Measurements from ENCODE around the gene REXO4. TPM values are rescaled to one million over a fixed set of nuclear protein-coding genes. Genes with fewer than 3 reads are reported as not detected.

REXO4 gene
- total RNA-seq, 4 donors from 2014 or later: 12.1 to 21.9 (median 16.0) TPM

- Histone ChIP-seq H3K9me3 (no peaks in the 10 kb centered on the region), H3K4me3 (no peak overlapping the region), H3K27me3 (peaks cover 15% of the 10 kb centered on the region), H3K27ac (no peak overlapping the region), H3K36me3 (no peaks in the 10 kb centered on the region), H3K4me1 (no peaks in the 10 kb centered on the region)
- in situ Hi-C loops (cut with MboI; ENCODE audit: low pct_ligation_motif_present in 1 of 4, low pct_unique_long_range_greater_than_20kb in 1 of 4, low sequenced_read_pairs in 3 of 4): no loop called here
- intact Hi-C loops (cut with DNase I; ENCODE audit: low total_unique reads): no loop called here
- no peak for DNase-seq
- 89 to 90% methylated on average over 4 to 13 of the region's 13 CpGs for WGBS, 2 donors (ENCODE audit: low coverage in 1 of 2)
- no peak for TF ChIP-seq EP300 (IDR thresholded peaks at IDR 0.05; ENCODE audit: low read depth)
- no peak for TF ChIP-seq POLR2A (IDR thresholded peaks at IDR 0.05)
- no peak for TF ChIP-seq CTCF (IDR thresholded peaks at IDR 0.05)
- no peak for TF ChIP-seq POLR2AphosphoS5 (IDR thresholded peaks at IDR 0.05)
Measured at GRCh38 chr9:133389562-133389961, 28.2 kb downstream of the REXO4 start.

GRCh38 chr9:133389025-133389557 lies 28.7 kb downstream of the REXO4 start:
- Histone ChIP-seq H3K4me1 (no peaks in the 10 kb centered on the region), H3K4me3 (no peak overlapping the region), H3K27me3 (peaks cover 10% of the 10 kb centered on the region), H3K27ac (no peak overlapping the region), H3K9me3 (no peaks in the 10 kb centered on the region), H3K36me3 (no peaks in the 10 kb centered on the region)
- DNase-seq: no peak
- WGBS, 2 donors (ENCODE audit: low coverage in 1 of 2): 97% methylated on average over 10 of the region's 12 CpGs; no CpG with 5 or more reads in 1 of the 2 donors
- in situ Hi-C loops (cut with MboI; ENCODE audit: low pct_ligation_motif_present in 1 of 4, low pct_unique_long_range_greater_than_20kb in 1 of 4, low sequenced_read_pairs in 3 of 4) (no loop called here), intact Hi-C loops (cut with DNase I; ENCODE audit: low total_unique reads) (no loop called here)
- TF ChIP-seq CTCF (IDR thresholded peaks at IDR 0.05): no peak
- no peak for TF ChIP-seq EP300 (IDR thresholded peaks at IDR 0.05; ENCODE audit: low read depth)
- TF ChIP-seq POLR2A (IDR thresholded peaks at IDR 0.05): no peak
- TF ChIP-seq POLR2AphosphoS5 (IDR thresholded peaks at IDR 0.05): no peak

GRCh38 chr9:133387680-133388079 lies 30.1 kb downstream of the REXO4 start:
- Histone ChIP-seq H3K36me3 (no peaks in the 10 kb centered on the region), H3K9me3 (no peaks in the 10 kb centered on the region), H3K27ac (no peak overlapping the region), H3K4me1 (no peaks in the 10 kb centered on the region), H3K27me3 (peaks cover 6% of the 10 kb centered on the region), H3K4me3 (no peak overlapping the region)
- TF ChIP-seq POLR2AphosphoS5 (IDR thresholded peaks at IDR 0.05): no peak
- no peak for TF ChIP-seq EP300 (IDR thresholded peaks at IDR 0.05; ENCODE audit: low read depth)
- TF ChIP-seq POLR2A (IDR thresholded peaks at IDR 0.05): no peak
- TF ChIP-seq CTCF (IDR thresholded peaks at IDR 0.05): no peak
- 85% methylated on average over 9 of the region's 9 CpGs; no CpG with 5 or more reads in 1 of the 2 donors for WGBS, 2 donors (ENCODE audit: low coverage in 1 of 2)
- DNase-seq: no peak
- in situ Hi-C loops (cut with MboI; ENCODE audit: low pct_ligation_motif_present in 1 of 4, low pct_unique_long_range_greater_than_20kb in 1 of 4, low sequenced_read_pairs in 3 of 4) (no loop called here), intact Hi-C loops (cut with DNase I; ENCODE audit: low total_unique reads) (no loop called here)

- WGBS, 2 donors (ENCODE audit: low coverage in 1 of 2): 79% methylated on average over 8 of the region's 13 CpGs; no CpG with 5 or more reads in 1 of the 2 donors
- Histone ChIP-seq H3K9me3 (no peaks in the 10 kb centered on the region), H3K36me3 (no peaks in the 10 kb centered on the region), H3K4me3 (no peak overlapping the region), H3K4me1 (no peaks in the 10 kb centered on the region), H3K27ac (no peak overlapping the region), H3K27me3 (peaks cover 6% of the 10 kb centered on the region)
- TF ChIP-seq CTCF (IDR thresholded peaks at IDR 0.05) (no peak), EP300 (IDR thresholded peaks at IDR 0.05; ENCODE audit: low read depth) (no peak), POLR2A (IDR thresholded peaks at IDR 0.05) (no peak), POLR2AphosphoS5 (IDR thresholded peaks at IDR 0.05) (no peak)
- in situ Hi-C loops (cut with MboI; ENCODE audit: low pct_ligation_motif_present in 1 of 4, low pct_unique_long_range_greater_than_20kb in 1 of 4, low sequenced_read_pairs in 3 of 4): no loop called here
- DNase-seq: no peak
- intact Hi-C loops (cut with DNase I; ENCODE audit: low total_unique reads): no loop called here
Measured at GRCh38 chr9:133386338-133386737, 31.5 kb downstream of the REXO4 start.

Data from transverse colon (tissue), 4 donors.